Measurements from ENCODE around the gene NPHP3.
"Not testable (repeated sequence)": the region's sequence is repeated elsewhere in the genome, so short reads cannot be mapped to it uniquely, and the experiment has no call there.

The NPHP3 gene, protein sequence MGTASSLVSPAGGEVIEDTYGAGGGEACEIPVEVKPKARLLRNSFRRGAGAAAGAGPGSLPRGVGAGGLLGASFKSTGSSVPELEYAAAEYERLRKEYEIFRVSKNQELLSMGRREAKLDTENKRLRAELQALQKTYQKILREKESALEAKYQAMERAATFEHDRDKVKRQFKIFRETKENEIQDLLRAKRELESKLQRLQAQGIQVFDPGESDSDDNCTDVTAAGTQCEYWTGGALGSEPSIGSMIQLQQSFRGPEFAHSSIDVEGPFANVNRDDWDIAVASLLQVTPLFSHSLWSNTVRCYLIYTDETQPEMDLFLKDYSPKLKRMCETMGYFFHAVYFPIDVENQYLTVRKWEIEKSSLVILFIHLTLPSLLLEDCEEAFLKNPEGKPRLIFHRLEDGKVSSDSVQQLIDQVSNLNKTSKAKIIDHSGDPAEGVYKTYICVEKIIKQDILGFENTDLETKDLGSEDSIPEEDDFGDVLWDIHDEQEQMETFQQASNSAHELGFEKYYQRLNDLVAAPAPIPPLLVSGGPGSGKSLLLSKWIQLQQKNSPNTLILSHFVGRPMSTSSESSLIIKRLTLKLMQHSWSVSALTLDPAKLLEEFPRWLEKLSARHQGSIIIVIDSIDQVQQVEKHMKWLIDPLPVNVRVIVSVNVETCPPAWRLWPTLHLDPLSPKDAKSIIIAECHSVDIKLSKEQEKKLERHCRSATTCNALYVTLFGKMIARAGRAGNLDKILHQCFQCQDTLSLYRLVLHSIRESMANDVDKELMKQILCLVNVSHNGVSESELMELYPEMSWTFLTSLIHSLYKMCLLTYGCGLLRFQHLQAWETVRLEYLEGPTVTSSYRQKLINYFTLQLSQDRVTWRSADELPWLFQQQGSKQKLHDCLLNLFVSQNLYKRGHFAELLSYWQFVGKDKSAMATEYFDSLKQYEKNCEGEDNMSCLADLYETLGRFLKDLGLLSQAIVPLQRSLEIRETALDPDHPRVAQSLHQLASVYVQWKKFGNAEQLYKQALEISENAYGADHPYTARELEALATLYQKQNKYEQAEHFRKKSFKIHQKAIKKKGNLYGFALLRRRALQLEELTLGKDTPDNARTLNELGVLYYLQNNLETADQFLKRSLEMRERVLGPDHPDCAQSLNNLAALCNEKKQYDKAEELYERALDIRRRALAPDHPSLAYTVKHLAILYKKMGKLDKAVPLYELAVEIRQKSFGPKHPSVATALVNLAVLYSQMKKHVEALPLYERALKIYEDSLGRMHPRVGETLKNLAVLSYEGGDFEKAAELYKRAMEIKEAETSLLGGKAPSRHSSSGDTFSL (N-terminal part only)

DNA sequence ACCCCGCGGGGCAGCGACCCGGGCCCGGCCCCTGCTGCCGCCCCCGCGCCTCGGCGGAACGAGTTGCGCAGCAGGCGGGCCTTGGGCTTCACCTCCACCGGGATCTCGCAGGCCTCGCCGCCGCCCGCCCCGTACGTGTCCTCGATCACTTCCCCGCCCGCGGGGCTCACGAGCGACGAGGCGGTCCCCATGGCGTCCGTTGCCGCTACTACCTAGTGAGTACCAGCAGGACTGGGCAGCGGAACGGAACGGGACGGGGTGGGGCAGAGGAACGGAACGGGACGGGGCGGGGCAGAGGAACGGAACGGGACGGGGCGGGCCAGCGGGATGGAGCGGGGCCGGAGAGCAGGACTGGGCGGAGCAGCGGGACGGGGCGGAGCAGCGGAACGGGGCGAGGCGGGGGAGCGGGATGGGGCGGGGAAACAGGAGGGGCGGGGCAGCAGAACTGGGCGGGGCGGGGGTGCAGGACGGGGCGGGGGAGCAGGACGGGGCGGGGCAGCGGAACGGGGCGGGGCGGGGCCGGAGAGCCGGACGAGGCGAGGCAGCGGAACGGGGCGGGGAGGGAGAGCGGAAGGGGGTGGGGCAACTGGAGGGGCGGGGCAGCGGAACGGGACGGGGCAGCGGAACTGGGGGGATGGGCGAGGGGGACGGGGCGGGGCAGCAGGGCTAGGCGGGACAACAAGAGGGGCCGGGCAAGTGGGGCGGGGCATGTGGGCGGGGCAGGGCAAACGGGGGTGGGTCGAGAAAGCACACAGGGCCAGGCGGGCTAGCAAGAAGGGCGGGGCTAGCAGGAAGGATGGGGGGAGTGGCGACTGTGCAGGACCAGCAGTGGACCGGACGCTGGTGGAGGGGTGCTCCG is at the start of gene NPHP3:
TSS of gene NPHP3 (minus strand) at position 245 of the 859 bp plus-strand sequence. CDS start at position 191, 54 bp downstream.
- peak; percentile 96 to 99 for DNase-seq (ENCODE audit: low read depth in 1 of 2, low spot score in 1 of 2)

- DNase-seq (ENCODE audit: low read depth in 1 of 2, low spot score in 1 of 2): no peak
These were observed 36.5 kb upstream of the NPHP3 start for GRCh38 chr3:132758740-132759139.

DNA sequence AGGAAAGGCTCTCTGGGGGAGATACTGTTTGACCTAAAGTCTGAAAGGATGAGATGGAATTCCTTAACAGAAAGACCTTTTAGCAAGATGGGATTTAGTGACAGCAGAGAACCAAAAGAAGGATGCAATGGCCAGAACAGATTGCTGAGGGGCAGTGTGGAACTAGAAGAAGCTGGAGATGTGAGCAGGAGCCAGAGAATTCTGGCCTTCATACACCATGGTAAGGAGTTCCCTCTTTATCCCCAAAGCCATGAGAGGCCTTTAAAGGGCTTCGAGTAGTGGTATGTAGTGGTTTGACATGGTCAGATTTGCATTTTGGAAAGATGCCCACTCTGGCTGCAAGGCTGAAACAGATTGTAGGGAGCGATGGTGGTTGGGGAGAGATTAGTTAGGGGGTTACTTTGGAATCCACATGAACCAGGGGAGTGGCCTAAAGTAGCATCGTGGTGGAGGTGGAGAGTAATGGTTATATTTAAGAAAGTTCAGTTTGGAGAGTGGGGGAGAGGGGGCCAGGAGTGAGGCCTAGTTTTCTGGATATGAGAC is 34.0 kb upstream of the NPHP3 start:
- no peak for DNase-seq (ENCODE audit: low read depth in 1 of 2, low spot score in 1 of 2)

DNA sequence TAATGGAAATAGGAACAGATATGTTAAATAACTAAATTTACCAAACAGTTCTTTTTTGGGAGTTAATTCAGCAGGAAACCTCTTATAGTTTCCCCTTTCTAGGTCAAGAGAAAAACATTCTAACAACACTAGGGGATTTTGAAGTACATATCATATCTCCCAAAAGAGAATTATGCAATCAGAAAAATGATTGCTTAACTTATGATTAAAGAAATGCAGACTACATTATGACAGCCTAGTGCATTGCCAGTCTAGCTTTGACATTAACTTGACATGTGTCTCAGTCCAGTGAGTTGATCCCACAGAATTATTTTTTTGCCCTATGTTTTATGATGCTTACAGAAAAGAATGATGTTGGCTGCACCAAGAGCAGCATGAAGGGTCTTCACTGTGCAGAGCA is 31.7 kb upstream of the NPHP3 start:
- no peak for DNase-seq (ENCODE audit: low read depth in 1 of 2, low spot score in 1 of 2)

DNA sequence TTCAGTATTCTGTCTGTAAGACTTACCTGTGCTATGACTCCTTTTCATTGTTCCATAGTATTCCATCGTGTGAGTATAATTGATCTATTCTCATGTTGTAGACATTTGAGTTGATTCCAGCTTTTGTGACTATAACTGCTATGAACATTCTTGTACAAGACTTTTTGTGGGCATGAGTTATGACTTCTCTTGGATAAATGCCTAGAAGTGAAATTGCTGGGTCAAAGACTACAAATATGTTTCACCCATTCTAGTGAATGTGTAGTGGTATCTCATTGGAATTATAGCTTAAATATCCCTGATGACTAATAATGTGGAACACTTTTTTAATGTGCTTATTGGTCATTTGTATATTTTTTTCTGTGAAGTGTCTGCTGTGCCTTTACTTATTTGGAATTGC is 27.6 kb upstream of the NPHP3 start:
- no peak for DNase-seq (ENCODE audit: low read depth in 1 of 2, low spot score in 1 of 2)

DNA sequence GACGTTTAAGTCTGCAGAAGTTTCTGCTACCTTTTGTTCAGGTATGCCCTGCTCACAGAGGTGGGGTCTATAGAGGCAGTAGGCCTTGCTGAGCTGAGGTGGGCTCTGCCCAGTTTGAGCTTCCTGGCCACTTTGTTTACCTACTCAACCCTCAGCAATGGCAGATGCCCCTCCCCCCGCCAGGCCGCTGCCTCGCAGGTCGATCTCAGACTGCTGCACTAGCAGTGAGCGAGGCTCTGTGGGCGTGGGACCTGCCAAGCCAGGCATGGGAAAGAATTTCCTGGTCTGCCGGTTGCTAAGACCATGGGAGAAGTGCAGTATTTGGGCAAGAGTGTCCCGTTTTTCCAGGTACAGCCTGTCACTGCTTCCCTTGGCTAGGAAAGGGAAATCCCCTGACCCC is 24.5 kb upstream of the NPHP3 start:
- not testable (repeated sequence) for DNase-seq (ENCODE audit: low read depth in 1 of 2, low spot score in 1 of 2)

DNA sequence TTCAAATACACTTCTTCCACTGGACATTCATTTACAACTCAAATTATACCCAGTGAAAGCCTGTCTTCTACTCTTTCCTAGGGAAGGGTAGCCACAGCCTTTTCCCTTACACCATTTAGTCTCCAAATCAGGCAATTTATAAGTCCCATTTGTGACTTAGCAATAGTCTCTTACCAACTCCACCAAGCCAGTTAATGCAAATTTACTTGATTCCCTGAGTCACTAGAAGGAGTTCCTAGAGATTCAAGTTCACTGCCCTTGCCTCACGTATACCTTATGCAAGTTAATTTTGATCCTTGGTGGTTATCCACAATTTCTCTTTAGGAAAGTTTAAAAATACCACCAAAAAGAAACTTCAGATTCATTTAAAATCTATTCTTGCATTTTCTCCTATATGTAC is 16.1 kb upstream of the NPHP3 start:
- DNase-seq (ENCODE audit: low read depth in 1 of 2, low spot score in 1 of 2): no peak

DNA sequence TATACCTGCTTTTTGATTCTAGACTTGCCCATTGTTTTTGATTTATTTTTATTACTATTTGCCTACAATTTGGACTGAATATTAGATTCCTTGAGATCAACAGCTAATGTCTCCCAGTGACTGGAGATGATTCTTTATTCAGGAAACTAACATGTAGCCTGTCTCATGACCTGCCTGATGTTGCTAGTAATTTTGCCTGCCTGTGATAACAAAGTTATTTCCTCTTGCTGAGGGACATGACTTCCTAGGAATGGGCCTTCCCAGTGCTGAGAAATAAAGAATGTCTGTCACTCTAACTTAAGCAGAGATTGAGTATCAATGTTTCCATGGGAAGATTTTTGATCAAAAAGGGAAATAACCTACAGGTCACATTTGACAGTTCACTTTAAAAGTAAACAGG is 13.4 kb upstream of the NPHP3 start:
- no peak for DNase-seq (ENCODE audit: low read depth in 1 of 2, low spot score in 1 of 2)

- DNase-seq (ENCODE audit: low read depth in 1 of 2, low spot score in 1 of 2): no peak
These were observed 8.8 kb upstream of the NPHP3 start for GRCh38 chr3:132730891-132731580.

- no peak for DNase-seq (ENCODE audit: low read depth in 1 of 2, low spot score in 1 of 2)
These were observed 4.2 kb upstream of the NPHP3 start for GRCh38 chr3:132726341-132726823.

DNA sequence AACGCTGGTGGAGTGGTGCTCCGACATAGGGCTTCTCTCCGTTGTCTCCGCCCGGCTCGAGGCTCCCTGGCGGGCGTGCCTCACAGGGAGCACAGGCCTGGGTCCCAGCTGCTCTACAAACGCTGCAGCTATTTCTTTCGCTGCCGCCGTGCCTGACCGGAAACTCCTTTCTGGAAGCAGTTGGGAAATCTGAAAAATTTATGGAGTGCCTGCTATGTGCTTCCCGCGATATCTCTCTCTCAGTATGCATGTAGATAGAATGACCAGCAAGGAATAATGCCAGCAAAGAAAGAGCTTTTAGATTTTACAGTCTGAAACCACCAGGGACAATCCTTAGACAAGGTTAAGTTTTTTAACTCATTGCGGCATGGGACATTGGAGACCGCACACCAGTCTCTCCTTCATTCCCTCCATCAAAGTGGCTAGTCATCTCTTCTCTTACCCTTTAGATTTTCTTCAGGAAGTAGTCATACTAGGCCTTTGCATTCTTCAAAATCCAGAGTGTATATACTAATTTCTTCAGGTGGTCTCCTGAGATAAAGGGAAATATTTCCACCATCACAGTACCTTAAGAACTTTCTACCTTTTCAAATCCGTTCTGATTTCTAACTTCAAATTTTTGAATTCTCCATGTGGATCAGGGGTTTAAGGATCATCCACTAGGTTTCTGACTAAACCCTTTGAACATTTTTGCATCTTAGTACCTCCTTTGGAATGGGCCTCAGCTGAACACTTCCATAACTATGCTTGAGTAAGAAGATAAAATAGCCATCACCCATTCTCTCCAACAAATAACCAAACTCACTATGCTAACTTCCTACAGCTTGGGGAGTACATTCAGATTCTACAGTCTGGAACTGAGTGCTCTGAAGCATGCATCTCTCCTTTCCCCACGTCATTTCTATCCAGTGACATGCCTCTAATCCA is 1.1 kb upstream of the NPHP3 start:
- DNase-seq (ENCODE audit: low read depth in 1 of 2, low spot score in 1 of 2): no peak

- DNase-seq (ENCODE audit: low read depth in 1 of 2, low spot score in 1 of 2): no peak
These were observed 587 bp downstream of the NPHP3 start for GRCh38 chr3:132721479-132722164.

GRCh38 chr3:132720228-132720627 is 2.0 kb downstream of the NPHP3 start:
- no peak for DNase-seq (ENCODE audit: low read depth in 1 of 2, low spot score in 1 of 2)

GRCh38 chr3:132716372-132716771 is 5.8 kb downstream of the NPHP3 start:
- DNase-seq (ENCODE audit: low read depth in 1 of 2, low spot score in 1 of 2): no peak

DNA sequence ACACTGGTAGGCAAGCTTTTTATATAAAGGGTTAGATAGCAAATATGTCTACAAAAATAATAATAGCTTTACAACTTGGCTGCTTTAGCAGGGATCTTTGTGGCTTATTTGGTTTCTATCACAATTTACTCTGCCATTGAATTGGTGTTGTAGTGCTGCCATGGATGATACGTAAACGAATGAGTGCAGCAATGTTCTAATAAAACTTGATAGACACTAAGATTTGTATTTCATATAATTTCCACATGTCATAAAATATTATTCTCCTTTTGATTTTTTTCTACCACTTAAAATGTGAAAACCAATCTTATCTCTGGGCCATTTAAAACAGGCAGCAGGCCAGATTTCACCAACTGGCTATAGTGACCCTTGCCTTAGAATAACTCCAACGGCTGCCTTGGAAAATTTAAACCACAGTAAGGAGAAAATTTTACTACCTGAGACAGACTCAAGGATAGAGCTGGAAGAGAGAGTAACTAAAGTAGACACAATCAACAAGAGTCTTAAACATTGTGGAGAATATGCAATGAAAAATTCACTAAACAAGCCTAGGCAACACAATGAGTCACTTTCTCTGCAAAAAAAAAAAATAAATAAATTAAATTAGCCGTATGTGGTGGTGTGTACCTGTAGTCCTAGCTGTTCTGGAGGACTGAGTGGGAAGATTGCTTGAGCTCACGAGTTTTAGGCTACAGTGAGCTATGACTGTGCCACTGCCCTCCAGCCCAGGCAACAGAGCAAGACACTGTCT is 8.1 kb downstream of the NPHP3 start:
- no peak for DNase-seq (ENCODE audit: low read depth in 1 of 2, low spot score in 1 of 2)

- DNase-seq (ENCODE audit: low read depth in 1 of 2, low spot score in 1 of 2): no peak
These were observed 11.9 kb downstream of the NPHP3 start for GRCh38 chr3:132710311-132710710.

DNA sequence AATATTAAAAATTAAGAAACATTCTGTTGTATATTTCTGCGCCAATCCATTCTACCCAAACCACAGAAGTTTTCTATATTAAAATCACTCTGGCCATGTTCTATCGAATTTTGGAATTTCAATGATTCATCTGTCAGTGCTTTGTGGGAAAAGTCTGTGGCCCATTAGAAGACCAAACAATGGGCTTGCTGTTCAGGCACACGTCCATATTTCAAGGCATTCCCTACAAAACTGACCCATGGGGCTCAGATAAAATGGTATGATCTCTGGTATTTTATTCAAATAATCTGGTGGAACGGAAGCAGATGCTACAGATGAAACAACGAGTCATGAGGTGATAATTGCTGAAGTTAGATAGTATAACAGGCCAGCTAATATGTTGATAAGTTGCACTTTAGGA is 12.4 kb downstream of the NPHP3 start:
- DNase-seq (ENCODE audit: low read depth in 1 of 2, low spot score in 1 of 2): no peak
